Lower lobe of right lung (tissue), 2 donors: ENCODE data around the gene SSX2IP. TPM values are rescaled to one million over a fixed set of nuclear protein-coding genes. Genes with fewer than 3 reads are reported as not detected.

Experiments
- ATAC-seq, 2 donors: fragments of 200-7000 bp; cut with Tn5 transposase; one replicate each; pipeline ENCODE4 v1.9.1; 2020 to 2022; ENCODE audit warnings: mild to moderate bottlenecking in 2 of 2, moderate library complexity in 2 of 2
- DNase-seq: peaks from one replicate; pipeline ENCODE4 v3.0.0-alpha.2; 2020
- H3K27ac ChIP-seq: fragments of 200-600 bp; one replicate; pipeline ENCODE4 v1.8.0; 2022
- H3K27me3 ChIP-seq: fragments of 200-600 bp; one replicate; pipeline ENCODE4 v1.8.0; 2022; ENCODE audit warnings: low read depth
- H3K36me3 ChIP-seq: fragments of 200-600 bp; one replicate; pipeline ENCODE4 v1.8.0; 2022; ENCODE audit warnings: mild to moderate bottlenecking
- H3K4me1 ChIP-seq: fragments of 200-600 bp; one replicate; pipeline ENCODE4 v1.8.0; 2022
- H3K4me3 ChIP-seq: fragments of 200-600 bp; one replicate; pipeline ENCODE4 v1.8.0; 2022; ENCODE audit warnings: mild to moderate bottlenecking
- H3K9me3 ChIP-seq: fragments of 200-600 bp; one replicate; pipeline ENCODE4 v1.8.0; 2022
- intact Hi-C: fragments of 100-400 bp; cut with DNase I; formaldehyde crosslinking; loops from one replicate; pipeline ENCODE4 v1.11.0; 2022
- total RNA-seq: library from RNA; stranded (reverse); fragmentation: NEBNext Ultra II Directional; extraction: Animal tissue kit (Norgen Biotek cat#: 25700); gene quantifications from one replicate; pipeline ENCODE4 v1.2.1, GENCODE V29; 2021
- TF ChIP-seq, protein P1 (sequence below): fragments of 200-600 bp; IDR thresholded peaks from one replicate; pipeline ENCODE4 v1.8.0; 2022; ENCODE audit warnings: antibody characterized with exemption, mild to moderate bottlenecking
- donor health status: DM: no; HTN: yes; CAD: no; lungs with severe emphysema.

Gene SSX2IP
- total RNA-seq, 1 donor from 2014 or later = 5.8 TPM

GRCh38 chr1:84635429-84635828 lies 54.8 kb downstream of the SSX2IP start:
- Histone ChIP-seq H3K4me1 (no peaks in the 10 kb centered on the region), H3K36me3 (no peaks in the 10 kb centered on the region), H3K4me3 (no peak overlapping the region), H3K27me3 (no peaks in the 10 kb centered on the region), H3K27ac (no peak overlapping the region), H3K9me3 (no peaks in the 10 kb centered on the region)
- ATAC-seq (peak in 1 of 2 donors; percentile 41), DNase-seq (no peak)
- intact Hi-C loops = no loop called here
- TF ChIP-seq, protein P1, sequence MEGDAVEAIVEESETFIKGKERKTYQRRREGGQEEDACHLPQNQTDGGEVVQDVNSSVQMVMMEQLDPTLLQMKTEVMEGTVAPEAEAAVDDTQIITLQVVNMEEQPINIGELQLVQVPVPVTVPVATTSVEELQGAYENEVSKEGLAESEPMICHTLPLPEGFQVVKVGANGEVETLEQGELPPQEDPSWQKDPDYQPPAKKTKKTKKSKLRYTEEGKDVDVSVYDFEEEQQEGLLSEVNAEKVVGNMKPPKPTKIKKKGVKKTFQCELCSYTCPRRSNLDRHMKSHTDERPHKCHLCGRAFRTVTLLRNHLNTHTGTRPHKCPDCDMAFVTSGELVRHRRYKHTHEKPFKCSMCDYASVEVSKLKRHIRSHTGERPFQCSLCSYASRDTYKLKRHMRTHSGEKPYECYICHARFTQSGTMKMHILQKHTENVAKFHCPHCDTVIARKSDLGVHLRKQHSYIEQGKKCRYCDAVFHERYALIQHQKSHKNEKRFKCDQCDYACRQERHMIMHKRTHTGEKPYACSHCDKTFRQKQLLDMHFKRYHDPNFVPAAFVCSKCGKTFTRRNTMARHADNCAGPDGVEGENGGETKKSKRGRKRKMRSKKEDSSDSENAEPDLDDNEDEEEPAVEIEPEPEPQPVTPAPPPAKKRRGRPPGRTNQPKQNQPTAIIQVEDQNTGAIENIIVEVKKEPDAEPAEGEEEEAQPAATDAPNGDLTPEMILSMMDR = no peak

DNA sequence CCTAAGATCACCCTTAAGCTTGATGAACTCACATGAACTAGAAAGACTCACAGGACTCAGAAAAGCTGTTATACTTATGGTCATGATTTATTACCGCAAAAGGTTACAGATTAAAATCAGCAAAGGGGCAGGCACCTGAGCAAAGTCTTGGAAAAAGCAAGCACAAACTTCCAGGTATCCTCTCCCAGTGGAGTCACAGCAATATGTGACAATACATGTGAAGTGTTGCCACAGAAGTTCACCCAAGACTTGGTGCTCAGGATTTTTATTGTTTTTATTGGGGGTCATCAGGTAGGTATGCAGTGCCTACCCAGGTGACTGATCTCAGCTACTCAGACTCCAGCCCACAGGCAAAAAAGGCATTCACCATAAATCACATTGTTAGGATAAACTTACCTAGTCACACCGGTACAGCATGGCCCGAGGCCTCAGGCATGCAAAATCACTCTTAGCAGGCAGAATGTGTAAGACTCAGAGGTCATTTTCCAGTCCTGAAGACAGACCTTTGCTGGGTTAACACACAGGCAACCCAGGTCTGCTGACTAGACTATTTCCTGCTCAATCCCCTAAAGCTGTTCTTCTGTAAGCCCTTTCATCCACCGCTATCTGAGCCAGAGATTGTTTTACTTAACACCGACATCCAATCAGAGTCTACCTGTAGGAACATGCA lies 55.6 kb downstream of the SSX2IP start:
- ATAC-seq (no peak), DNase-seq (no peak)
- no peak overlapping the region for H3K27ac ChIP-seq
- no peaks in the 10 kb centered on the region for H3K4me1 ChIP-seq
- TF ChIP-seq, protein P1 = no peak
- no peak overlapping the region for H3K4me3 ChIP-seq
- intact Hi-C loops = no loop called here
- H3K36me3 ChIP-seq = no peaks in the 10 kb centered on the region
- no peaks in the 10 kb centered on the region for H3K9me3 ChIP-seq
- H3K27me3 ChIP-seq = no peaks in the 10 kb centered on the region

GRCh38 chr1:84632673-84633434 lies 57.4 kb downstream of the SSX2IP start:
- Histone ChIP-seq H3K4me1 (no peaks in the 10 kb centered on the region), H3K9me3 (no peaks in the 10 kb centered on the region), H3K27me3 (no peaks in the 10 kb centered on the region), H3K36me3 (no peaks in the 10 kb centered on the region), H3K27ac (no peak overlapping the region), H3K4me3 (no peak overlapping the region)
- ATAC-seq (no peak), DNase-seq (no peak)
- TF ChIP-seq, protein P1 = no peak
- intact Hi-C loops = no loop called here

- no peaks in the 10 kb centered on the region for H3K27me3 ChIP-seq
- H3K4me1 ChIP-seq = no peaks in the 10 kb centered on the region
- no peak for DNase-seq
- H3K4me3 ChIP-seq = no peak overlapping the region
- ATAC-seq = no peak
- TF ChIP-seq, protein P1 = no peak
- no peaks in the 10 kb centered on the region for H3K9me3 ChIP-seq
- intact Hi-C loops = no loop called here
- no peaks in the 10 kb centered on the region for H3K36me3 ChIP-seq
- H3K27ac ChIP-seq = no peak overlapping the region
These were observed 58.1 kb downstream of the SSX2IP start for GRCh38 chr1:84632137-84632536.

DNA sequence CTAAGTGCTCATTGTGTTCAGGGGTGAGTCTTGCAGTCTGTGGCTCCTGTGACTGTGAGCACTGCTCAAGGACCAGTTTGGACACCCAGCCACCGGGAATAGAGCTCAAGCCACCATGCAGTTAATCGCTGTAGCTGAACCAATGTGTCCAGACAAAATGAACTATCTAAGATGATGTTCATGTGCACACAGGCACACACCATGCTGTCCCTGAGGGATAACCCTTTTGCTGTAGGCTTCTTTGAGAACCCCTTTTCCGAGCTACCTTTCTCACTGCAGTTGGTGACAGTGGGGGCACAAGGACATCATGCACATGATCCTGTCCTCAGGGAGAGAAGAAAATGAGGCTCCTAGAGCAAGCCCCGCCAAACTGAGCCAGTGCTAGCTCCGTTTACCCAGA lies 65.4 kb downstream of the SSX2IP start:
- TF ChIP-seq, protein P1 = no peak
- H3K27me3 ChIP-seq = no peaks in the 10 kb centered on the region
- H3K4me1 ChIP-seq = peaks cover 8% of the 10 kb centered on the region
- no peak for DNase-seq
- H3K4me3 ChIP-seq = no peak overlapping the region
- H3K36me3 ChIP-seq = no peaks in the 10 kb centered on the region
- ATAC-seq = no peak
- no peaks in the 10 kb centered on the region for H3K9me3 ChIP-seq
- H3K27ac ChIP-seq = no peak overlapping the region
- intact Hi-C loops = no loop called here
